Measurements from ENCODE around the gene LAMTOR2.
"Not testable (repeated sequence)": the region's sequence is repeated elsewhere in the genome, so short reads cannot be mapped to it uniquely, and the experiment has no call there.

LAMTOR2 gene

DNA sequence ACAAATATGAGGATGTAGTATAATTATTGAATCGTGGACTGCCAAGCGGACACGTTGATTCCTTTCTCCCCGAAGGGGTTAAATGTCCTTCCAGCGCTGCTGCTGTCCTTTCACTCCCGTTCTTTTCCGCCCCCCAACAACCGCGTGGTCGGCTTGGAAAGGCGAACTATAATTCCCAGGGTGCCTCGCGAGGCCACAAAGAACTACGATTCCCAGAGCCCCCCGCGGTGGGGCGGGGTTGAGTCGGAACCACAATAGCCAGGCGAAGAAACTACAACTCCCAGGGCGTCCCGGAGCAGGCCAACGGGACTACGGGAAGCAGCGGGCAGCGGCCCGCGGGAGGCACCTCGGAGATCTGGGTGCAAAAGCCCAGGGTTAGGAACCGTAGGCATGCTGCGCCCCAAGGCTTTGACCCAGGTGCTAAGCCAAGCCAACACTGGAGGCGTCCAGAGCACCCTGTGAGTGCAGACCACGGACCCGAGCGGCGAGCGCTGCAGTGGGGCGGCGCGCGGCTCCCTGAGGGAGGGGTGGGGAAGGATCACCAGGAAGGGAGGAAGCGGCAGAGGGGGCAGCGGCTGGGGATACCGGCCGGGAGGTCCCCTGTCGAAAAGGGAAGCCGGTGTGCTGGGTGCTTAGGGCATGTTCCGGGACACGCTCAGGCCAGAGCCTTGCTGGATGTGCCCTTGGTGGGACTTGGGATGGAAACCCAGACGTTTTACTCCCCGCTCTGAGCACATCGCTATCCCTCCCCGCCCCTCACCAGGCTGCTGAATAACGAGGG is at the start of gene LAMTOR2:
LAMTOR2 (plus strand) TSS at position 283 of the 781 bp plus-strand sequence; CDS start at position 391, 108 bp downstream.
- DNase-seq (ENCODE audit: low spot score): peak; percentile 96

DNA sequence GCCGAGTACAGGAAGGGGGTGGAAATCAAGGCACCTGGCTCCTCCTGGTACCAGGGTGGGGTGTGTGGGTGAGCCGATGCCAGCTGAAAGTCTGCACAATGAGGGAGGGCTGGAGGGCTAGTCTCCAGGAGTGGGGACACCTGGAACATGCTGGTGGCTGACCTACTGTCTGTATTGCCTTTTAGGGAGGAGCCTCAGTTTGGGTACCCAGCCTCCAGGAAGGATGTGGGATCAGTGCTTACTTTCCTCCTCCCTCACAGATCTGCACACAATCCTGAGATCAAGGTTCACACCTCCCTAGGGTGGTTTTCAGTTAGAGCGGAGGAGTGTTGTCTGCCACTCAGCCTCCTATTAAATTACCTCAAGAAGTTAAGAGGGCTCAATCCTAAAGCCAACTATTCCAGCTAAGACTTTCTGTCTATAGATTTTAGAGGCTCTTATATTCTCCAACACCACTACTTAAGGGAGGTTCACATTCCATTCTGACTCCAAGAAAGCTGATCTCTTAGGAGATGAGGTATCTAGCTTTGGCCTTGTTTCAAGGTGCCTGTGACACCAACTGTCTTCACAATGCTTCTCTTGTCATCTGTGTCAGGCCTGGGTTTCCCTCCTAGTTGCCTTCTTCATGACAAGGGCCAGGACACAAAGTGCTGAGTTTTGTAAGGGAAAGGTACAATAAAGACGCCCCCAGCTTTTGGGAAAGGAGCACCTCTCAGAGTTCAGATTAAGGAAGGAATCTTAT is 49.6 kb upstream of the LAMTOR2 start:
- DNase-seq (ENCODE audit: low spot score): no peak

DNA sequence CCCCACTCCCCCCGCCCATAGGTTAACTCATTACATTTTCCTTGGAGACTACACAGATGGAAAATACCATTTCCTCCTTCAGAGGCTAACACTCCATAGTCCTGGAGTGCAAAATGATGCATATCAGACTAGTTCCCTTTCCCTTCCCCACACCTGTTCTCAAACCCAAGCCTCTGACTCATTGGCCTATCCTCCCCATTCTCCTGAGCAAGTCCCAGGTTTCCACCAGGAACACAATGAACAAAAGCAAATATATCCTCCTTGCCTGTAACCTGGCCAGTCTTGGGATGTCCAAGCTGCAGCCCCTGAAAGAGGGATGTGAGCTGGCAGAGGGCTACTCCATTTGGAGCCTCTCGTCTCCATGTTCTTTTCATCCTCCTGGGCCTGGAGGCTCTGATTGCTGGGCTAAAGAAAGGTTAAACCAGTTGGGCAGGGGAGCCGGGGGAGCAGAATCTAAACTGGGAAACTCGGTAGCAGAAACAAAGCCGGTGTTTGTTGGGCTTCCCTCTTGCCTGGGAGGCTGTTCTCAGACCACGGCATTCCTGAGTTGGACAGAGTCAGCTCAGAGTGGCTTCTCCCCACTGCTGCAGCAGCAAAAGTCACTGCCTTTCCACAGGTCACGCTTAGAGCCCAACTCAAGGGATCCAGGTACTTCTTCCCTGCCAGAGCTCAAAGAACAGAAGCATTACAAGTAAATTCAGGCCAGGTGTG is 47.8 kb upstream of the LAMTOR2 start:
- no peak for DNase-seq (ENCODE audit: low spot score)

- no peak for DNase-seq (ENCODE audit: low spot score)
Measured at GRCh38 chr1:156009404-156009803, 45.2 kb upstream of the LAMTOR2 start.

DNA sequence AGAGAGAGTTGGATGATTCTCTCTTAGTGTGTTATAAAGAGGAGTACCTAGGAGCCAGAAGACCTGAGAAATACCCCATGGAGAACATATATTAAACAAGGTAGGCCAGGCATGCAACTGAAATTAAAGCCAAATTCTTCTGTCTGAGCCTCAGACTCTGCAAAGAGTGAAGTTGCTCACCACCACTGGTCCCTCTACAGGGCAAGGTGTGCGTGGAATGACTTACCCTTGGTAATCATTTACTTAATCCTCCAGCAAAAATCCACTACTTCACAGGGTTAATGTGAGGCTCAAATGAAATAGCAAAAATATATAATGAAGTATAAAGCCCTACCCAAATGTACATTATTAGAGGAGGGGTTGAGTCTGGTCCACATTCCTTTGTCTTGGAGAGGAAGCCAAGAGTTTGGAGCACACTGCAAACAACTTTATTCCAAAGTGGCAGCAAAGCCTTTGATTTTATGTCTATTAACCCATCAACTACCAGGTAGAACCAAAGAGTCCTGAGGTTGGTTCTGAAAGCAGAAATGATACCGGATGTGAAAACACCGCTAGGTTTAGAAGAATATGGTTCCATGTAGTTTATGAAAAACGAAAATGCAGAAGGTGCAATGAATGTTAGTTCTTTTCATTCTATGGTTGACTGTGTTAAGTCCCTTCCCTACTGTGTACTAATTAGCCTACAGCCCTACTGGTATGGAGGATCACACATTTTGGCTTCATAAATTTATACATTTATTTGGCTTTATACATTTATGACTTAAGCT is 42.3 kb upstream of the LAMTOR2 start:
- no peak for DNase-seq (ENCODE audit: low spot score)

- DNase-seq (ENCODE audit: low spot score): no peak
Measured at GRCh38 chr1:156014829-156015228, 39.8 kb upstream of the LAMTOR2 start.

- DNase-seq (ENCODE audit: low spot score): no peak
Measured at GRCh38 chr1:156019946-156020292, 34.7 kb upstream of the LAMTOR2 start.

- peak; percentile 94 for DNase-seq (ENCODE audit: low spot score)
Measured at GRCh38 chr1:156020293-156021092, 34.1 kb upstream of the LAMTOR2 start, which contains the start of gene SSR2. SSR2 (minus strand) TSS chr1:156020951; CDS start chr1:156020167, 784 bp downstream.

- DNase-seq (ENCODE audit: low spot score): no peak
Measured at GRCh38 chr1:156021093-156021428, 33.5 kb upstream of the LAMTOR2 start.

DNA sequence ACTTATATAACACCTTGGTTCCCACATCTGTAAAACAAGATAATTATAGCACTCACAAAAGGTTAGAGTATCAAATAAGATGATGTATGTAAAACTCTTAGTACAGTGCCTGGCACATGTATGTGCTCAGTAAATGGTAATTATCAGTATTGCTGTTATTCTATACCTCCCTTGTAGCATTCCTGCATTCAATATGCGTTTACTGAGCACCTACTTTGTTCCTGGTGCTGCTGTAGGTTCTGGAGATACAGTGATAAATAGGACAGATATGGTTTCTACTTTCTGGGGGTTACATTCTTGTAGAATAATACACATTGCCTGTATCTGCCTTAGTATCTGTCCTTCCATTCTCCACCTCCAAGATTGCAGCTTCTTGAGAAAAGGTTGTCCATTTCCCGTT is 32.6 kb upstream of the LAMTOR2 start:
- DNase-seq (ENCODE audit: low spot score): no peak

- DNase-seq (ENCODE audit: low spot score): no peak
Measured at GRCh38 chr1:156024801-156025200, 29.8 kb upstream of the LAMTOR2 start.

- peak; percentile 59 for DNase-seq (ENCODE audit: low spot score)
Measured at GRCh38 chr1:156025876-156026275, 28.7 kb upstream of the LAMTOR2 start.

DNA sequence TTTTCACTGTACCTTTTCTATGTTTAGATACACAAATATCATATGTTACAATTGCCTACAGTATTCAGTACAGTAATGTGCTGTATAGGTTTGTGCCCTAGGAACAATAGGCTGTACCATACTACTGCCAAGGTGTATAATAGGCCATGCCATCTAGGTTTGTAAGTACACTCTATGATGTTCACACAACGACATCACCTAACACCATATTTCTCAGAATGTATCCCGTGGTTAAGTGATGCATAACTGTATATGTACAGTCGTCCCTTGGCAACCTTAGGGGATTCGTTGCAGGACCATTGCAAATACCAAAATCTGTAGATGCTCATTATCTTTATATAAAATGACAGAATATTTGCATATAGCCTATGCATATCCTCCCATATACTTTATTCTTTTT is 28.0 kb upstream of the LAMTOR2 start:
- DNase-seq (ENCODE audit: low spot score): no peak

DNA sequence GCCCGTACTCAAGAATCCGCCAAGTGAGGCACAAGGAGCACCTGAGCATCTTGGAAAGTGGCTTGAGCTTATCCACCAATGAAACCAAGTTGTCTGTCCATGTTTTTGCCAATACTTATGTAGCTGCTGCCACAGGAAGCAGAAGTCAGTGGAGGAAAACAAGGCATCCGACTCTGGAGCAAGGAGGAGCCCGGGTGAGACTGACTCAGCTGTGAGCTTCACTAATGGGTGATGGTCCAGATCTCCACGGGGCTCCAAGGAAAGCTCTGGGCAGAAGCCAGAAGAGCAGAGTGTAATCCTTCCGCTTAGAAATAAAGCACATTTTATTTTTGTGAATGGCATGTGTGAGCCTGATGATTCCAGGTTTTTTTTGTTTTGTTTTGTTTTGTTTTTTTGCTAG is 21.6 kb upstream of the LAMTOR2 start:
- DNase-seq (ENCODE audit: low spot score): peak; percentile 51

DNA sequence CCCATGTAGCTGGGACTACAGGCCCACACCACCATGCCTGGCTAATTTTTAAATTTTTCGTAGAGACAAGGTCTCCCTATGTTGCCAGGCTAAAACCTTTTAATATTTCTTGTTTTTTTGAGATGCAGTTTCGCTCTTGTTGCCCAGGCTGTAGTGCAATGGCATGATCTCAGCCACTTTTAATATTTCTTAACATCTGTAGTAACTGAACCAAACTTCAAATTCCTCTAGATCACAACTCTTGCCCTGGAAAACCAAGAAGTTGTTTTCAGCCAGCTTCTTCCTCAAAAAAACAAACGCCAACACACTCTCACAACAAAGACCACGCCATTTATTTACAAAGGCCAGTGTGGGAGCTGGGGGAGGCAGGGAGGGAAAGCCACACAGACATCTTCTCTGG is 19.6 kb upstream of the LAMTOR2 start:
- not testable (repeated sequence) for DNase-seq (ENCODE audit: low spot score)

DNA sequence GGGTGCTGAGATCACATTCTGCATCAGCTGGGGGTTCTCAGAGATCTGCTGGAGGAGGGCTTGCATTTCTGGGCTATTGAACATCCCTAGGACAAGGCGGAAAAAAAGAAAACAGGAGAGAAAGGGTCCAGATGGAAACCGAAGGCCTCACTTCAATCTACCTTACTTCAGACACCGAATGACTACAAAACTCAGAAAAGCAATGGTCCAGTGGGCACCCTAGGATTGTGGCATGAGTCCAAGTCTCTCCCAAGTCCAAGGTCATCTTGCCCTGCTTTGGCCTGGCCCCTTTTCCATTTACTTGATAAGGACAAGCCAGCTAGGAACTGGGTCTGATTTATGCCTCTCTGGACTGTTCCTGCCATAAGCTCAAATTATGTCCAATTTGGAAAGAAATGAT is 11.8 kb upstream of the LAMTOR2 start:
- DNase-seq (ENCODE audit: low spot score): no peak

GRCh38 chr1:156045076-156045475 is 9.5 kb upstream of the LAMTOR2 start:
- no peak for DNase-seq (ENCODE audit: low spot score)

DNA sequence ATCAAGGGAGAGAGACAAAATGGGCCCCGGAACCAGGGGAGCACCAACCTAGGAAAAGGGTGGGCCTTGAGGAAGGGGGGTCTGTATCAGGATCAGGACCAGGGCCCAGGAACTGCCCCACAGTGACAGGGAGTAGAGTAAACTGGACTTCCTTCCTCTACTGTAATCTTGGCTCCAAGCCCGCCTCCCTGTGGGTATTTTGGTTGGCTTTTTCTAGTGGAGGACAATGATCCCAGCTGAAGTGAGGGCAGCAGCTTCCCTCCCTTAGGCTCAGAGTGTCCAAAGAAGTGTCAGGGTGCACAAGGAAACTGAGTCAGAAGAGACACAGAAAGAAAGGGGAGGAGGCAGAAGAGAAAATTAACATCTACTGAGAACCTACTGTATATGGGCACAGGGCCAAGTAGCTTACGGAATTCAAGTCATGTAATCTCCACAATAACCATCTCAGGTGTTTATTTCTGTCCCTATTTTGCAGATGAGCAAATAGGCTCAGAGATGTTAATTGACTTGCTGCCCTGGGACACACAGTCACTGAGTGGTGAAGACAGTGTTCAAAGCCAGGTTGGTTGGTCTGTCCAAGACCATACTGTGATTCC is 5.8 kb upstream of the LAMTOR2 start:
- DNase-seq (ENCODE audit: low spot score): no peak

- no peak for DNase-seq (ENCODE audit: low spot score)
Measured at GRCh38 chr1:156050376-156050775, 4.2 kb upstream of the LAMTOR2 start.

GRCh38 chr1:156051011-156051725 is 3.4 kb upstream of the LAMTOR2 start:
- no peak for DNase-seq (ENCODE audit: low spot score)
